HEK293 (cell line): ENCODE data around the gene C22orf15.

Experiments
- CTCF ChIA-PET: fragments of 350-600 bp; formaldehyde crosslinking; extraction: SDS; loops from one replicate; lab custom pipeline; 2021; ENCODE audit warnings: antibody characterized with exemption; lab: Yijun Ruan, JAX
- POLR2A ChIA-PET: fragments of 300-600 bp; formaldehyde crosslinking; extraction: SDS; loops from one replicate; lab custom pipeline; 2020; ENCODE audit warnings: antibody characterized with exemption, inconsistent platforms; lab: Yijun Ruan, JAX
- H3K27ac ChIP-seq: fragments of 200-500 bp; sonication (Bioruptor generic); 2 replicates; pipeline ENCODE4 v1.5.1; 2014; ENCODE audit warnings: low read depth, low read length, control low read depth, inconsistent platforms; ENCODE audit errors: extremely low read depth
- H3K36me3 ChIP-seq, 2 experiments: fragments of 200-500 bp in 1 of 2; sonication (Bioruptor generic) in 1 of 2; 1 replicate in 1 of 2; 2 replicates in 1 of 2; pipeline ENCODE4 v1.5.1; 2014 to 2017; ENCODE audit warnings: inconsistent platforms in 2 of 2, low read length in 2 of 2; ENCODE audit not compliant: control insufficient read depth in 2 of 2, insufficient read depth in 1 of 2
- H3K4me1 ChIP-seq: fragments of 200-500 bp; sonication (Bioruptor generic); 2 replicates; pipeline ENCODE4 v1.5.1; 2014; ENCODE audit warnings: mild to moderate bottlenecking, low read length, inconsistent platforms; ENCODE audit not compliant: control insufficient read depth, insufficient read depth
- H3K4me3 ChIP-seq: 2 replicates; pipeline ENCODE4 v1.5.1; 2011; ENCODE audit warnings: low read depth, mild to moderate bottlenecking, control low read depth, low read length, moderate library complexity
- H3K9me3 ChIP-seq: fragments of 200-500 bp; sonication (Bioruptor generic); 2 replicates; pipeline ENCODE4 v1.5.1; 2014; ENCODE audit warnings: low read depth, low read length, inconsistent platforms; ENCODE audit not compliant: control insufficient read depth, insufficient read depth
- ELK4 ChIP-seq: IDR thresholded peaks from 2 replicates; pipeline ENCODE4 v1.6.1; 2011; ENCODE audit warnings: mild to moderate bottlenecking, low read depth, low read length, borderline replicate concordance
- GLI2 ChIP-seq: fragments of 450-650 bp; formaldehyde crosslinking; IDR thresholded peaks from 2 replicates; pipeline ENCODE4; 2017; ENCODE audit warnings: missing biosample characterization, missing genetic modification characterization, low read depth, borderline replicate concordance
- GLIS2 ChIP-seq: fragments of 450-650 bp; formaldehyde crosslinking; IDR thresholded peaks from 2 replicates; pipeline ENCODE4 v1.5.1; 2016; ENCODE audit warnings: missing biosample characterization, missing genetic modification characterization
- HOXD13 ChIP-seq: sonication (generic); formaldehyde crosslinking; IDR thresholded peaks from 2 replicates; pipeline ENCODE4 v1.8.0; 2022; ENCODE audit warnings: missing genetic modification reagents, borderline replicate concordance
- KLF10 ChIP-seq: fragments of 450-650 bp; IDR thresholded peaks from 2 replicates; pipeline ENCODE4 v1.5.1; 2018; ENCODE audit warnings: missing biosample characterization, mild to moderate bottlenecking, missing genetic modification characterization
- KLF16 ChIP-seq: fragments of 450-650 bp; formaldehyde crosslinking; IDR thresholded peaks from 2 replicates; pipeline ENCODE4 v1.5.1; 2017; ENCODE audit warnings: missing biosample characterization, missing genetic modification characterization
- PRDM4 ChIP-seq: fragments of 450-650 bp; formaldehyde crosslinking; IDR thresholded peaks from 2 replicates; pipeline ENCODE4 v1.5.1; 2017; ENCODE audit warnings: missing biosample characterization, missing genetic modification characterization
- SCRT1 ChIP-seq: fragments of 450-650 bp; formaldehyde crosslinking; IDR thresholded peaks from 2 replicates; pipeline ENCODE4 v1.5.1; 2016; ENCODE audit warnings: missing biosample characterization, missing genetic modification characterization, borderline replicate concordance
- SP2 ChIP-seq: fragments of 450-650 bp; formaldehyde crosslinking; IDR thresholded peaks from 2 replicates; pipeline ENCODE4 v1.5.1; 2016; ENCODE audit warnings: missing biosample characterization, missing genetic modification characterization
- TCF7L2 ChIP-seq: IDR thresholded peaks from 2 replicates; pipeline ENCODE4 v1.6.1; 2011; ENCODE audit warnings: low read depth, mild to moderate bottlenecking, inconsistent platforms, low read length, moderate library complexity, borderline replicate concordance
- WT1 ChIP-seq: fragments of 450-650 bp; formaldehyde crosslinking; IDR thresholded peaks from 2 replicates; pipeline ENCODE4 v1.5.1; 2016; ENCODE audit warnings: missing biosample characterization, missing genetic modification characterization
- YY2 ChIP-seq: fragments of 450-650 bp; formaldehyde crosslinking; IDR thresholded peaks from 2 replicates; pipeline ENCODE4 v1.5.1; 2016; ENCODE audit warnings: missing biosample characterization, missing genetic modification characterization
- ZBTB10 ChIP-seq: fragments of 450-650 bp; formaldehyde crosslinking; IDR thresholded peaks from 2 replicates; pipeline ENCODE4 v1.5.1; 2016; ENCODE audit warnings: missing biosample characterization, missing genetic modification characterization
- ZBTB21 ChIP-seq: fragments of 450-650 bp; formaldehyde crosslinking; IDR thresholded peaks from 2 replicates; pipeline ENCODE4 v1.5.1; 2017; ENCODE audit warnings: missing biosample characterization, missing genetic modification characterization
- ZBTB44 ChIP-seq: fragments of 450-650 bp; IDR thresholded peaks from 2 replicates; pipeline ENCODE4 v1.5.1; 2018; ENCODE audit warnings: missing biosample characterization, mild to moderate bottlenecking, missing genetic modification characterization
- ZNF114 ChIP-seq: fragments of 450-650 bp; formaldehyde crosslinking; IDR thresholded peaks from 2 replicates; pipeline ENCODE4 v1.5.0; 2017; ENCODE audit warnings: missing biosample characterization, missing genetic modification characterization
- ZNF133 ChIP-seq: fragments of 450-650 bp; formaldehyde crosslinking; IDR thresholded peaks from 2 replicates; pipeline ENCODE4 v1.5.1; 2016; ENCODE audit warnings: missing biosample characterization, missing genetic modification characterization
- ZNF18 ChIP-seq: fragments of 450-650 bp; formaldehyde crosslinking; IDR thresholded peaks from 2 replicates; pipeline ENCODE4 v1.5.1; 2016; ENCODE audit warnings: missing biosample characterization, missing genetic modification characterization
- ZNF23 ChIP-seq: fragments of 450-650 bp; formaldehyde crosslinking; IDR thresholded peaks from 2 replicates; pipeline ENCODE4 v1.5.1; 2016; ENCODE audit warnings: missing biosample characterization, missing genetic modification characterization, borderline replicate concordance
- ZNF423 ChIP-seq: fragments of 450-650 bp; formaldehyde crosslinking; IDR thresholded peaks from 2 replicates; pipeline ENCODE4 v1.5.1; 2016; ENCODE audit warnings: missing biosample characterization, missing genetic modification characterization
- ZNF544 ChIP-seq: fragments of 450-650 bp; formaldehyde crosslinking; IDR thresholded peaks from 2 replicates; pipeline ENCODE4 v1.5.0; 2017; ENCODE audit warnings: missing biosample characterization, missing genetic modification characterization
- ZNF580 ChIP-seq: fragments of 450-650 bp; formaldehyde crosslinking; IDR thresholded peaks from 2 replicates; pipeline ENCODE4 v1.5.1; 2016; ENCODE audit warnings: missing biosample characterization, missing genetic modification characterization
- ZNF610 ChIP-seq: fragments of 450-650 bp; formaldehyde crosslinking; IDR thresholded peaks from 2 replicates; pipeline ENCODE4 v1.5.1; 2016; ENCODE audit warnings: missing biosample characterization, missing genetic modification characterization, borderline replicate concordance
- ZSCAN16 ChIP-seq: fragments of 450-650 bp; formaldehyde crosslinking; IDR thresholded peaks from 2 replicates; pipeline ENCODE4 v1.5.1; 2016; ENCODE audit warnings: missing biosample characterization, missing genetic modification characterization
- ZSCAN18 ChIP-seq: fragments of 450-650 bp; formaldehyde crosslinking; IDR thresholded peaks from 2 replicates; pipeline ENCODE4 v1.5.1; 2016; ENCODE audit warnings: missing biosample characterization, missing genetic modification characterization

Gene C22orf15

GRCh38 chr22:23780146-23780748 lies 17.5 kb downstream of the C22orf15 start:
- H3K9me3 ChIP-seq = no peaks in the 10 kb centered on the region
- no peak overlapping the region for H3K4me3 ChIP-seq
- no peak overlapping the region for H3K27ac ChIP-seq
- TF ChIP-seq ZBTB10 = no peak
- no peak for TF ChIP-seq YY2 (tag by site-specific recombination)
- TF ChIP-seq ZSCAN18 (tag by site-specific recombination) = no peak
- no peak for TF ChIP-seq SP2
- no peak for TF ChIP-seq PRDM4 (tag by site-specific recombination)
- TF ChIP-seq ZNF580 (tag by site-specific recombination) = no peak
- TF ChIP-seq WT1 (tag by site-specific recombination) = no peak
- no peak for TF ChIP-seq ZNF423
- no peak for TF ChIP-seq HOXD13 (CRISPR knock-in tag)
- no peak for TF ChIP-seq ZBTB44 (tag by site-specific recombination)
- TF ChIP-seq ZNF23 (tag by site-specific recombination) = no peak
- no peak for TF ChIP-seq ZNF544 (tag by site-specific recombination)
- TF ChIP-seq ZNF610 = no peak
- no peak for TF ChIP-seq GLI2 (tag by site-specific recombination)
- TF ChIP-seq ZSCAN16 (tag by site-specific recombination) = no peak
- TF ChIP-seq ZNF133 = no peak
- TF ChIP-seq KLF10 (tag by site-specific recombination) = no peak
- no peaks in the 10 kb centered on the region for H3K36me3 ChIP-seq
- POLR2A ChIA-PET = no interaction called here
- no peaks in the 10 kb centered on the region; the same call in 1 of the 2 replicates for H3K4me1 ChIP-seq
- CTCF ChIA-PET = interaction anchor here (0.5 to 1.6 kb wide), 3 partner anchors 9 to 126 kb away, joined by 3 to 4 read pairs (median 4); no protein-coding TSS in a partner anchor

- Histone ChIP-seq H3K4me1 (no peaks in the 10 kb centered on the region; the same call in 1 of the 2 replicates), H3K36me3 (no peaks in the 10 kb centered on the region), H3K4me3 (no peak overlapping the region), H3K27ac (no peak overlapping the region), H3K9me3 (no peaks in the 10 kb centered on the region)
- ChIA-PET POLR2A (interaction anchor here (0.7 kb wide), 1 partner anchor 114 kb away, joined by 3 read pairs; the partner anchor contains the start of gene MIF), CTCF (interaction anchor here (1.6 kb wide), 1 partner anchor 8 kb away, joined by 4 read pairs; no protein-coding TSS in a partner anchor)
- no peak for TF ChIP-seq ZNF18 (tag by site-specific recombination)
- TF ChIP-seq TCF7L2 = no peak
- TF ChIP-seq GLIS2 = no peak
- no peak for TF ChIP-seq ZNF114 (tag by site-specific recombination)
- TF ChIP-seq KLF16 (tag by site-specific recombination) = no peak
- no peak for TF ChIP-seq SCRT1 (tag by site-specific recombination)
- no peak for TF ChIP-seq ZBTB21 (tag by site-specific recombination)
- TF ChIP-seq ELK4 = no peak
Measured at GRCh38 chr22:23781065-23781464, 18.3 kb downstream of the C22orf15 start.
